Esophagus (tissue), 2 donors: ENCODE results near the gene ZNF646. TPM values are rescaled to one million over a fixed set of nuclear protein-coding genes. Genes with fewer than 3 reads are reported as not detected.

ENCODE experiments used
- H3K27ac ChIP-seq, 2 donors: one replicate each; pipeline ENCODE4 v1.5.1; 2013; ENCODE audit warnings: low read depth in 2 of 2, mild to moderate bottlenecking in 2 of 2, inconsistent platforms in 1 of 2, low read length in 1 of 2, moderate library complexity in 1 of 2
- H3K27me3 ChIP-seq, 2 donors: one replicate each; pipeline ENCODE4 v1.6.1; 2013; ENCODE audit warnings: low read length in 2 of 2, control low read depth in 1 of 2, mild to moderate bottlenecking in 1 of 2; ENCODE audit not compliant: insufficient read depth in 2 of 2, control insufficient read depth in 1 of 2
- H3K36me3 ChIP-seq, 2 donors: one replicate each; pipeline ENCODE4 v1.6.1; 2013; ENCODE audit warnings: low read length in 1 of 2; ENCODE audit not compliant: control insufficient read depth in 2 of 2, insufficient read depth in 2 of 2
- H3K4me1 ChIP-seq, 2 donors: one replicate each; pipeline ENCODE4 v1.6.1; 2013; ENCODE audit warnings: low read length in 1 of 2; ENCODE audit not compliant: control insufficient read depth in 2 of 2, insufficient read depth in 2 of 2
- H3K4me3 ChIP-seq, 2 donors: one replicate each; pipeline ENCODE4 v1.5.1; 2013; ENCODE audit warnings: low read length in 2 of 2, mild to moderate bottlenecking in 2 of 2, low read depth in 1 of 2, moderate library complexity in 1 of 2
- H3K9me3 ChIP-seq, 2 donors: one replicate each; pipeline ENCODE4 v1.6.1; 2013; ENCODE audit warnings: mild to moderate bottlenecking in 2 of 2, low read depth in 1 of 2, low read length in 1 of 2, moderate library complexity in 1 of 2; ENCODE audit not compliant: control insufficient read depth in 2 of 2, insufficient read depth in 1 of 2
- WGBS, 2 donors: extraction: QIAGEN DNeasy Blood & Tissue Kit; methylation state at CpG; one replicate each; pipeline ENCODE4 v1.1.7; 2013; 5-methylcytosine and 5-hydroxymethylcytosine counted together
- polyA plus RNA-seq, 2 donors: library from polyadenylated mRNA; stranded (reverse); fragments of 200-250 nt; gene quantifications; one replicate each; pipeline ENCODE4 v1.2.3, GENCODE V29; 2013
- donor health status: healthy with polysubstance abuse.
- donor health status: Bipolar disorder and iron deficiency.

ZNF646 gene
- polyA plus RNA-seq, 2 donors = 3.4 to 8.1 TPM

GRCh38 chr16:31077592-31078396, 3.6 kb downstream of the ZNF646 start:
- WGBS, 2 donors = 93 to 95% methylated on average over 30 of the region's 30 CpGs
- peaks cover 15 to 50% of the 10 kb centered on the region in 2 donors for H3K36me3 ChIP-seq

DNA sequence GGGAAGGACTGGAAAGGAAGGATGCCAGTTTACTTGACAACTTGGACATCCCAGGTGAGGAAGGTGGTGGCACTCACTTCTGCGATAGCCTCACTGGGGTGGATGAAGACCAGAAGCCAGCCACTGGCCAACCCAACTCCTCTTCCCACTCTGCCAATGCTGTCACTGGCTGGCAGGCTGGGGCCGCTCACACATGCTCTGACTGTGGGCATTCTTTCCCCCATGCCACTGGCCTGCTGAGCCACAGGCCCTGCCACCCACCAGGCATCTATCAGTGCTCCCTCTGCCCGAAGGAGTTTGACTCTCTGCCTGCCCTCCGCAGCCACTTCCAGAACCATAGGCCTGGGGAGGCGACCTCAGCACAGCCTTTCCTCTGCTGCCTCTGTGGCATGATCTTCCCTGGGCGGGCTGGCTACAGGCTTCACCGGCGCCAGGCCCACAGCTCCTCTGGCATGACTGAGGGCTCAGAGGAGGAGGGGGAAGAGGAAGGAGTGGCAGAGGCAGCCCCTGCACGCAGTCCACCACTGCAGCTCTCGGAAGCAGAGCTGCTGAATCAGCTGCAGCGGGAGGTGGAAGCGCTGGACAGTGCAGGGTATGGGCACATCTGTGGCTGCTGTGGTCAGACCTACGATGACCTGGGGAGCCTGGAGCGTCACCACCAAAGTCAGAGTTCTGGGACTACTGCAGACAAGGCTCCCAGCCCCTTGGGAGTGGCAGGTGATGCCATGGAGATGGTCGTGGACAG, 4.5 kb downstream of the ZNF646 start:
- Histone ChIP-seq H3K4me1 (peaks cover 0 to 5% of the 10 kb centered on the region in 2 donors), H3K9me3 (no peaks in the 10 kb centered on the region), H3K36me3 (peaks cover 15 to 53% of the 10 kb centered on the region in 2 donors), H3K4me3 (no peak overlapping the region), H3K27me3 (no peaks in the 10 kb centered on the region), H3K27ac (no peak overlapping the region)
- 90 to 93% methylated on average over 15 of the region's 15 CpGs for WGBS, 2 donors

More at GRCh38 chr16:31077592-31078396, 3.6 kb downstream of the ZNF646 start:
- Histone ChIP-seq H3K9me3 (no peaks in the 10 kb centered on the region), H3K4me1 (peaks cover 0 to 5% of the 10 kb centered on the region in 2 donors), H3K4me3 (no peak overlapping the region), H3K27ac (no peak overlapping the region), H3K27me3 (no peaks in the 10 kb centered on the region)

DNA sequence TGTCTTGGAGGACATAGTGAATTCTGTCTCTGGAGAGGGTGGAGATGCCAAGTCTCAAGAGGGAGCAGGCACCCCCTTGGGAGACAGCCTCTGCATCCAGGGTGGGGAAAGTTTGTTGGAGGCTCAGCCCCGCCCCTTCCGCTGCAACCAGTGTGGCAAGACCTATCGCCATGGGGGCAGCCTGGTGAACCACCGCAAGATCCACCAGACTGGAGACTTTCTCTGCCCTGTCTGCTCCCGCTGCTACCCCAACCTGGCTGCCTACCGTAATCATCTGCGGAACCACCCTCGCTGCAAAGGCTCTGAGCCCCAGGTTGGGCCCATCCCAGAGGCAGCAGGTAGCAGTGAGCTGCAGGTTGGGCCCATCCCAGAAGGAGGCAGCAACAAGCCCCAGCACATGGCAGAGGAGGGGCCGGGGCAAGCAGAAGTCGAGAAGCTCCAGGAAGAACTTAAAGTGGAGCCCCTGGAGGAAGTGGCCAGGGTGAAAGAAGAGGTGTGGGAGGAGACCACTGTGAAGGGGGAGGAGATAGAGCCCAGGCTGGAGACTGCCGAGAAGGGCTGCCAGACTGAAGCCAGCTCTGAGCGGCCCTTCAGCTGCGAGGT, 5.2 kb downstream of the ZNF646 start:
- Histone ChIP-seq H3K4me3 (no peak overlapping the region), H3K4me1 (peaks cover 0 to 5% of the 10 kb centered on the region in 2 donors), H3K27ac (no peak overlapping the region), H3K36me3 (peaks cover 15 to 57% of the 10 kb centered on the region in 2 donors), H3K27me3 (no peaks in the 10 kb centered on the region), H3K9me3 (no peaks in the 10 kb centered on the region)
- WGBS, 2 donors = 82 to 88% methylated on average over 13 of the region's 13 CpGs

GRCh38 chr16:31080035-31080629, 5.9 kb downstream of the ZNF646 start:
- H3K27me3 ChIP-seq = no peaks in the 10 kb centered on the region
- no peak overlapping the region for H3K4me3 ChIP-seq
- peaks cover 15 to 60% of the 10 kb centered on the region in 2 donors for H3K36me3 ChIP-seq
- 94 to 95% methylated on average over 40 of the region's 40 CpGs for WGBS, 2 donors
- H3K9me3 ChIP-seq = no peaks in the 10 kb centered on the region
- H3K4me1 ChIP-seq = peaks cover 0 to 5% of the 10 kb centered on the region in 2 donors
- no peak overlapping the region for H3K27ac ChIP-seq

- H3K9me3 ChIP-seq = no peaks in the 10 kb centered on the region
- peaks cover 0 to 5% of the 10 kb centered on the region in 2 donors for H3K4me1 ChIP-seq
- no peaks in the 10 kb centered on the region for H3K27me3 ChIP-seq
- H3K27ac ChIP-seq = no peak overlapping the region
- no peak overlapping the region for H3K4me3 ChIP-seq
- H3K36me3 ChIP-seq = peaks cover 15 to 61% of the 10 kb centered on the region in 2 donors
- WGBS, 2 donors = 90 to 92% methylated on average over 13 of the region's 13 CpGs
Measured at GRCh38 chr16:31080756-31081419, 6.7 kb downstream of the ZNF646 start.

DNA sequence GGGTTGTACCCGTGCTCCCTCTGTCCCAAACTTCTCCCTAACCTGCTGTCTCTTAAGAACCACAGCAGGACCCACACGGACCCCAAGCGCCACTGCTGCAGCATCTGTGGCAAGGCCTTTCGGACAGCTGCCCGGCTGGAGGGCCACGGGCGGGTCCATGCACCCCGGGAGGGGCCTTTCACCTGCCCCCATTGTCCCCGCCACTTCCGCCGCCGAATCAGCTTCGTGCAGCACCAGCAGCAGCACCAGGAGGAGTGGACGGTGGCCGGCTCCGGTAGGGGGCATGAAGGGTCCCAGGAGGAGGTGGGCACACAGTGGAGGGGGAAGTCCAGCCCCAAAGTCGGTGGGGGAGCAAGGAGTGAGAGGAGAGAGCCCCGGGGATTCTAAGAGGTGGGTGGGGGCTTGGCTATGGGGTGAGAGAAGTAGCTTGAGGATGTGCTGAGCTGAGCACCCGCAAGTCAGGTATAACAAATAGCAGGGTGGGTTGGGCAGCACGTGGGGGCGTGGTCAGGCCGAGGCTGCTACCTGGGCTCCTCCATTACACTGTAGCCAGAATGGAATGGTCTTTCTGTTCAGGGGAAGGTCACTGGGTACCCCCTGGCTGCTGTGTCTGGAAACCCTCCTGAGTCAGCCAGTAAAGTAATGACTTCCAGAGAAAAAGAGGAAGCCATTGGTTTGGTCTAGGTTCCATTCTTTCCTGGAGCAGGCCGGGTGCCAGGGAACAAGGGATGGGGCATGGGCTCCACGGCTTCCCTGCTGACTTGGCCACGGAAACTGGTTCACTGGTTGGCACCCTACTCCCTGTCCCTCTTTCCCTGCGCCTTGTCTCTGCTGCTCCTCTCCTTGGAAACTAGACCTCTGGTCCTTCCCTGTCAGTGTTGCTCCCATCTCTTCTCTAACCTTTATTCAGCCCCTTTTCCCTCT, 7.5 kb downstream of the ZNF646 start:
- 79 to 83% methylated on average over 26 of the region's 26 CpGs for WGBS, 2 donors
- H3K4me3 ChIP-seq = no peak overlapping the region
- H3K36me3 ChIP-seq = peaks cover 13 to 59% of the 10 kb centered on the region in 2 donors
- H3K4me1 ChIP-seq = peaks cover 0 to 3% of the 10 kb centered on the region in 2 donors
- no peaks in the 10 kb centered on the region for H3K9me3 ChIP-seq
- no peaks in the 10 kb centered on the region for H3K27me3 ChIP-seq
- H3K27ac ChIP-seq = no peak overlapping the region

GRCh38 chr16:31082368-31083045, 8.3 kb downstream of the ZNF646 start:
- no peaks in the 10 kb centered on the region for H3K9me3 ChIP-seq
- no peak overlapping the region for H3K27ac ChIP-seq
- H3K4me3 ChIP-seq = no peak overlapping the region
- H3K4me1 ChIP-seq = peaks cover 0 to 3% of the 10 kb centered on the region in 2 donors
- peaks cover 6 to 51% of the 10 kb centered on the region in 2 donors for H3K36me3 ChIP-seq
- 75 to 79% methylated on average over 13 to 14 of the region's 14 CpGs for WGBS, 2 donors
- H3K27me3 ChIP-seq = no peaks in the 10 kb centered on the region

DNA sequence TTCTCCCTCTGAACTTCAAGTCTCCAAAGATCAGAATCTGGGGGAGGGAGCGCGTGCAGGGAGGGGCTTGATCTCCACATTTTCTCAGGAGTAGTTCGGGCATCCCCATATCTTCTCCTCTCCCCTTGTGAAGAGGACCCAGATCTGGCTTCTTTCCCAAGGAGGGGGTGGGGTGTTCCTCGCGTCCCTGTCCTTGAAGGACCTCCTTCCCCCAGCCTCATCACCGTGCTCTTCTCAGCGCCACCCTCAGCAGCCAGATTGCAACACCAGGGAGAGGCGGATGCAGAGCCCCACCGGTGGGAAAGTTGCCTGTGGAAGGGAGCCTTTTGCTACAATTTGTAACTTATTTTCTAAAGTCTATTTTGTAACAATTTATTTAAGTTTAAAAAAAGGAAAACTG, 8.9 kb downstream of the ZNF646 start:
- Histone ChIP-seq H3K36me3 (peaks cover under 1 to 45% of the 10 kb centered on the region in 2 donors), H3K4me1 (peaks cover 0 to 3% of the 10 kb centered on the region in 2 donors), H3K4me3 (no peak overlapping the region), H3K9me3 (no peaks in the 10 kb centered on the region), H3K27ac (no peak overlapping the region), H3K27me3 (no peaks in the 10 kb centered on the region)
- WGBS, 2 donors = 69 to 72% methylated on average over 9 of the region's 9 CpGs
